Hepatocyte (in vitro differentiated cells): ENCODE results near the gene ACE.

Experiments
- EZH2 ChIP-seq: fragments of 200-600 bp; sonication (generic); IDR thresholded peaks from 2 replicates; pipeline ENCODE4 v1.6.1; 2016; ENCODE audit warnings: antibody characterized with exemption, mild to moderate bottlenecking, borderline replicate concordance
- EZH2phosphoT487 ChIP-seq: fragments of 200-600 bp; sonication (generic); IDR thresholded peaks from one replicate; pipeline ENCODE4 v1.6.1; 2018; ENCODE audit warnings: antibody characterized with exemption, mild to moderate bottlenecking, low read depth, moderate library complexity; ENCODE audit not compliant: unreplicated experiment, severe bottlenecking
- TF ChIP-seq, protein P1 (sequence below): fragments of 200-600 bp; sonication (generic); IDR thresholded peaks from 2 replicates; pipeline ENCODE4 v1.5.1; 2016; ENCODE audit warnings: antibody characterized with exemption, mild to moderate bottlenecking; ENCODE audit not compliant: poor library complexity

DNA sequence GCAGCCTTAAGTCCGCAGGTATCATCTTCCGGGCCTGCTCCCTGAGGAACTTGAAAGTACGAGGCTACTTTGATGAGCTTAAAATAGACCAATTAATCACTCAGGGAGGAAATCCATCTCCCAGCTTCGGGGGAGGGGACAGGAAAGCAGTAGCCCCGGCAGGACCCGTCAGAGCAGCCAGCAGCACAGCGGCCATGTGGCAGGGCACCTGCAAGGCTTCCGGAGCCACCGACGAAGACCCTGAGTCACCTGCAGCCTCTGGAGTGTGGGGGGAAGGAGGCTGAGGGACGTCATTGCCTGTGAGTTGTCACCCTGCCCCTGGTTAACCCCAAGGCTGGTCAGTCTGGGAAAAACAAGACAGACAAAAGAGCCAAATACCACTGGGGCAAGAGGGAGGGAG is 26.3 kb upstream of the ACE start:
- TF ChIP-seq, protein P1, sequence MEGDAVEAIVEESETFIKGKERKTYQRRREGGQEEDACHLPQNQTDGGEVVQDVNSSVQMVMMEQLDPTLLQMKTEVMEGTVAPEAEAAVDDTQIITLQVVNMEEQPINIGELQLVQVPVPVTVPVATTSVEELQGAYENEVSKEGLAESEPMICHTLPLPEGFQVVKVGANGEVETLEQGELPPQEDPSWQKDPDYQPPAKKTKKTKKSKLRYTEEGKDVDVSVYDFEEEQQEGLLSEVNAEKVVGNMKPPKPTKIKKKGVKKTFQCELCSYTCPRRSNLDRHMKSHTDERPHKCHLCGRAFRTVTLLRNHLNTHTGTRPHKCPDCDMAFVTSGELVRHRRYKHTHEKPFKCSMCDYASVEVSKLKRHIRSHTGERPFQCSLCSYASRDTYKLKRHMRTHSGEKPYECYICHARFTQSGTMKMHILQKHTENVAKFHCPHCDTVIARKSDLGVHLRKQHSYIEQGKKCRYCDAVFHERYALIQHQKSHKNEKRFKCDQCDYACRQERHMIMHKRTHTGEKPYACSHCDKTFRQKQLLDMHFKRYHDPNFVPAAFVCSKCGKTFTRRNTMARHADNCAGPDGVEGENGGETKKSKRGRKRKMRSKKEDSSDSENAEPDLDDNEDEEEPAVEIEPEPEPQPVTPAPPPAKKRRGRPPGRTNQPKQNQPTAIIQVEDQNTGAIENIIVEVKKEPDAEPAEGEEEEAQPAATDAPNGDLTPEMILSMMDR, result no peak
- TF ChIP-seq EZH2phosphoT487 (no peak), EZH2 (no peak)
